ENCODE data around the gene SLC37A1. TPM values are rescaled to one million over a fixed set of nuclear protein-coding genes. Genes with fewer than 3 reads are reported as not detected.

Gene SLC37A1
- total RNA-seq, 1 experiment from 2014 or later = 37.7 TPM

DNA sequence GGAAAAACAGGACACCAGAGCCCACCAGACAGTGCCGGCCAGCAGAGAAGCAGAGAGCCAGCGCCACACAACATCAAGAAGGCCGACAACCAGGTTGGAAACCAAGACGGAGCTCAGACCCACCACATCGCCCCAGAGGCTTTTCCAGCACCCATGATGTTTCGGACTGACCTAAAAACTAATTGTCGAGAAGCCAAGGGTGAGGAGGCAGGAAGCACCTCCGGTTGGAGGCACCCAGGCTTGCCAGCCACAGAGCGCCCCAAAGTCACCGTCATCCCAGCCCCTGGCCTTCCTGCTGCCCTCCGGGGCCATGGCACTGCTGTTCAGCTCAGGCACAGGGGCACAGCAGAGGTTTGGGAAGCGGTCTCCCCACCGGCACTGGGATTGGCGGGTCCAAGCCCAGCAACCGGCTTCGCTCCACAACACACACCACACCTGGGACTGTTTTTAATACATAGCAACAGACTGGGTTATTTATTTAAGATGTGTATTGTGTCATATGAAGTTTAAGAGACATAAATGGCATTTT lies 67.2 kb downstream of the SLC37A1 start:
- H2BK20ac ChIP-seq (ENCODE audit: low read depth, low read length, poor library complexity, severe bottlenecking) = no peak overlapping the region
- no peaks in the 10 kb centered on the region for H3K79me2 ChIP-seq (ENCODE audit: insufficient read depth, low read length)
- H3K79me1 ChIP-seq (ENCODE audit: insufficient read depth, low read depth, low read length, poor library complexity, severe bottlenecking) = no peaks in the 10 kb centered on the region
- no peak overlapping the region for H2AK5ac ChIP-seq (ENCODE audit: insufficient read length, low read length)
- Mint-ChIP-seq H3K27ac (no peak overlapping the region; a peak in 1 of 7 replicates), H3K9me3 (peaks cover 13 to 21% of the 10 kb centered on the region in 2 experiments), H3K27me3 (ENCODE audit: low read depth) (peaks cover 3% of the 10 kb centered on the region), H3K4me3 (no peak overlapping the region), H3K36me3 (ENCODE audit: insufficient read depth in 1 of 3, low read depth in 3 of 3) (peaks cover 19 to 29% (median 28%) of the 10 kb centered on the region in 3 experiments), H3K4me1 (peaks cover 0 to 4% of the 10 kb centered on the region in 2 experiments; a peak in 1 of 4 replicates)
- no peaks in the 10 kb centered on the region for H3K4me1 ChIP-seq (ENCODE audit: insufficient read depth, low read length)
- H2BK15ac ChIP-seq (ENCODE audit: low read depth, low read length) = no peak overlapping the region
- no peak overlapping the region for H3K9ac ChIP-seq (ENCODE audit: extremely low read depth, insufficient read length, low read length)
- no peak for DNase-seq
- H2BK12ac ChIP-seq (ENCODE audit: insufficient read length, low read depth, low read length) = no peak overlapping the region
- no peak overlapping the region for H3K27ac ChIP-seq (ENCODE audit: insufficient read length, low read depth, low read length)
- H4K91ac ChIP-seq (ENCODE audit: insufficient read length, low read depth, low read length) = no peak overlapping the region
- H3K4me2 ChIP-seq (ENCODE audit: insufficient read depth, insufficient read length, low read length) = no peak overlapping the region
- no peak overlapping the region; the same call in 1 of the 2 replicates for H3K14ac ChIP-seq (ENCODE audit: insufficient read depth, low read length)
- H4K5ac ChIP-seq (ENCODE audit: insufficient read length, low read depth, low read length) = no peak overlapping the region
- H3K56ac ChIP-seq (ENCODE audit: insufficient read length, low read depth, low read length) = no peak overlapping the region
- TF ChIP-seq, protein P1, sequence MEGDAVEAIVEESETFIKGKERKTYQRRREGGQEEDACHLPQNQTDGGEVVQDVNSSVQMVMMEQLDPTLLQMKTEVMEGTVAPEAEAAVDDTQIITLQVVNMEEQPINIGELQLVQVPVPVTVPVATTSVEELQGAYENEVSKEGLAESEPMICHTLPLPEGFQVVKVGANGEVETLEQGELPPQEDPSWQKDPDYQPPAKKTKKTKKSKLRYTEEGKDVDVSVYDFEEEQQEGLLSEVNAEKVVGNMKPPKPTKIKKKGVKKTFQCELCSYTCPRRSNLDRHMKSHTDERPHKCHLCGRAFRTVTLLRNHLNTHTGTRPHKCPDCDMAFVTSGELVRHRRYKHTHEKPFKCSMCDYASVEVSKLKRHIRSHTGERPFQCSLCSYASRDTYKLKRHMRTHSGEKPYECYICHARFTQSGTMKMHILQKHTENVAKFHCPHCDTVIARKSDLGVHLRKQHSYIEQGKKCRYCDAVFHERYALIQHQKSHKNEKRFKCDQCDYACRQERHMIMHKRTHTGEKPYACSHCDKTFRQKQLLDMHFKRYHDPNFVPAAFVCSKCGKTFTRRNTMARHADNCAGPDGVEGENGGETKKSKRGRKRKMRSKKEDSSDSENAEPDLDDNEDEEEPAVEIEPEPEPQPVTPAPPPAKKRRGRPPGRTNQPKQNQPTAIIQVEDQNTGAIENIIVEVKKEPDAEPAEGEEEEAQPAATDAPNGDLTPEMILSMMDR (conservative IDR thresholded peaks at IDR 0.05) = no peak
- no peak overlapping the region for H2BK5ac ChIP-seq (ENCODE audit: insufficient read length, low read length)
- no peaks in the 10 kb centered on the region for H4K20me1 ChIP-seq (ENCODE audit: control insufficient read depth, insufficient read depth, insufficient read length)
- H3K9me3 ChIP-seq (ENCODE audit: control insufficient read depth, low read depth, low read length) = no peaks in the 10 kb centered on the region
- H2BK120ac ChIP-seq (ENCODE audit: low read depth, low read length, poor library complexity, severe bottlenecking) = no peak overlapping the region
- H3K4ac ChIP-seq (ENCODE audit: low read depth, low read length) = no peak overlapping the region
- H4K8ac ChIP-seq (replicated peaks; ENCODE audit: insufficient read length, low read depth, low read length) = no peak overlapping the region
- H2AFZ ChIP-seq (ENCODE audit: low read length) = no peak overlapping the region
- H3K23ac ChIP-seq (ENCODE audit: insufficient read length, low read depth, low read length) = no peak overlapping the region
- no peaks in the 10 kb centered on the region for H3K27me3 ChIP-seq (ENCODE audit: insufficient read depth, low read length)
- H3K18ac ChIP-seq (ENCODE audit: insufficient read length, low read depth, low read length) = no peak overlapping the region
- peaks cover 3% of the 10 kb centered on the region for H3K23me2 ChIP-seq (ENCODE audit: insufficient read length, low read depth, low read length, poor library complexity, severe bottlenecking)
- no peak overlapping the region for H3T11ph ChIP-seq (ENCODE audit: low read length)
- WGBS (ENCODE audit: extremely low coverage, insufficient read length, low lambda C conversion rate) = no CpG with 5 or more reads among the region's 16 CpGs
